Measurements from ENCODE around the gene DCAF11. TPM values are rescaled to one million over a fixed set of nuclear protein-coding genes. Genes with fewer than 3 reads are reported as not detected.

DCAF11 gene
- total RNA-seq, 2 donors from 2014 or later = 54.1 to 69.8 TPM

DNA sequence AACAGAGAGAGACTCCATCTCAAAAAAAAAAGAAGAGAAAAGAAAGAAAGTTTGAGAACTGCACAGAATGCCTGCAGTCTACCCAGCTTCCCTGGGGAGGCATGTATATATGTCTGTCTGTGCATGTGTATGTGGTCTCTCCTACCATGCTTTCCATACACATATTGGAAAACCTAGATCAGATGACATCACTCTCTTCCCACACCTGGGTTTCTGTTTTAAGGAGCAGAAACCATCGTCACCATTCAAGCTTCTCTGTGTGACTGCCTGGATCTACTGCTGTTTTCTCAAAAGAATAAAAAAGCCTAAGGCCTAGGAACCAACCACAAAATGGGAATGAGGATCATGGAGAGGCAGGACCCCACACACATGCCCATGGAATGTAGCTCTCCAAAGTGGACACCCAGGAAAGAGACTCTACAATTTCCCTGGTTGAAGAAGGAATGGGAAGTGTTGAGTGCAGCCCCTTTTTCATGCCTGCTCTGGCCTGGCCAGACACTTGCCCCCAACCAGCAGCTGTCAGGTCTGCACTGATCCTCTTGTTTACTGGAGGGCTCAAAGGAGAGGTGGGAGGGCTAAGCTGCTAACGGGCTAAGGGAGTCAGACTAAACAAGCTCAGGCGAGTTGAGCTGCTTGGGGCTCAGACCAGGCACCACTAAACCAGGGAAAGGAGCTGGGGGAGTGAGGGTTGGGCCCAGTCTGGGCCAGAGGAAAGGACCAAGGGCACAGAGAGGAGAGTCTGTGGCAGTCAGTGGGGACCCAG lies 28.2 kb upstream of the DCAF11 start:
- no peaks in the 10 kb centered on the region for H3K36me3 ChIP-seq
- H3K4me1 ChIP-seq = peaks cover 0 to 5% of the 10 kb centered on the region in 2 donors
- TF ChIP-seq, protein P1, sequence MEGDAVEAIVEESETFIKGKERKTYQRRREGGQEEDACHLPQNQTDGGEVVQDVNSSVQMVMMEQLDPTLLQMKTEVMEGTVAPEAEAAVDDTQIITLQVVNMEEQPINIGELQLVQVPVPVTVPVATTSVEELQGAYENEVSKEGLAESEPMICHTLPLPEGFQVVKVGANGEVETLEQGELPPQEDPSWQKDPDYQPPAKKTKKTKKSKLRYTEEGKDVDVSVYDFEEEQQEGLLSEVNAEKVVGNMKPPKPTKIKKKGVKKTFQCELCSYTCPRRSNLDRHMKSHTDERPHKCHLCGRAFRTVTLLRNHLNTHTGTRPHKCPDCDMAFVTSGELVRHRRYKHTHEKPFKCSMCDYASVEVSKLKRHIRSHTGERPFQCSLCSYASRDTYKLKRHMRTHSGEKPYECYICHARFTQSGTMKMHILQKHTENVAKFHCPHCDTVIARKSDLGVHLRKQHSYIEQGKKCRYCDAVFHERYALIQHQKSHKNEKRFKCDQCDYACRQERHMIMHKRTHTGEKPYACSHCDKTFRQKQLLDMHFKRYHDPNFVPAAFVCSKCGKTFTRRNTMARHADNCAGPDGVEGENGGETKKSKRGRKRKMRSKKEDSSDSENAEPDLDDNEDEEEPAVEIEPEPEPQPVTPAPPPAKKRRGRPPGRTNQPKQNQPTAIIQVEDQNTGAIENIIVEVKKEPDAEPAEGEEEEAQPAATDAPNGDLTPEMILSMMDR (IDR thresholded peaks at IDR 0.05) = no peak
- H3K9me3 ChIP-seq = no peaks in the 10 kb centered on the region
- no peak overlapping the region for H3K27ac ChIP-seq
- DNase-seq (ENCODE audit: low spot score) = no peak
- H3K27me3 ChIP-seq = no peaks in the 10 kb centered on the region
- H3K4me3 ChIP-seq = no peak overlapping the region

DNA sequence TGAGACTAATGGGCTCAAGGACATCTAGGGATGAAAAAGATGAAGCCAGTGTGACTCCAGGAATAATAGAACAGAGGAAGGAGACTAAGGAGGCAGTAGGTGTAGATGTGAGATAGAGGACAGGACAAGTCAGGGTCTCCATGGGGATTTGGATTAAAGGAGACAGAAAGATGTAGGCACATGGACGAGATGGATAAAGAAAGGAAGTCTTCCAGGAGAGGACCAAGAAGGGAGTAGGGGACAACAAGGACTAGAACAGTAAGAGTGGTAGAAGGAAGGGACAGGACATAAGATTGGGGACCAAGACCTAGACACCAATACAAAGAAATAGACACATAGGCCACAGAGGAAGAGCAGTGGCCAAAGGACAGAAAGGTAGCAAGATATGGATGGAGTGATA lies 27.6 kb upstream of the DCAF11 start:
- Histone ChIP-seq H3K4me1 (no peaks in the 10 kb centered on the region), H3K27me3 (no peaks in the 10 kb centered on the region), H3K9me3 (no peaks in the 10 kb centered on the region), H3K4me3 (no peak overlapping the region), H3K27ac (no peak overlapping the region), H3K36me3 (no peaks in the 10 kb centered on the region)
- TF ChIP-seq, protein P1 (IDR thresholded peaks at IDR 0.05) = no peak
- DNase-seq (ENCODE audit: low spot score) = no peak

DNA sequence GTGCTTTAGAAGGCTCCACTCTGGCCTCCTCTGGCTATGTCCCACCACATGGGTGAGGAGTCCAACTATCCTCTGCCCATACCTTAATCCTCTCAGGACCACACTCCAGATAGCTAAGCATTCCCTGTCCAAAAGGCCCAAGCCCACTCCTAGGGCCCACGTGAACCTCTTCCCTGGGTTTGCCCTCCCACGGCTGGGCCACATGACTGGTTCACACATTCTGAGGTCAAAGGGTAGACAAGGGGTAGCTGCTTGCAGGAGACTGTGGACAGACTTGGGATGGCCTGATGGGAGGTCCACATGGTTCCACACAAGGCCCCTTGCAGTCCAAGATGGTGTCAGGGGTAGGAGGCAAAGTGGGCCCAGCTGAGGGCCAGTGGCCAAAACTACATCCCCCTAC lies 26.5 kb upstream of the DCAF11 start:
- H3K36me3 ChIP-seq = no peaks in the 10 kb centered on the region

DNA sequence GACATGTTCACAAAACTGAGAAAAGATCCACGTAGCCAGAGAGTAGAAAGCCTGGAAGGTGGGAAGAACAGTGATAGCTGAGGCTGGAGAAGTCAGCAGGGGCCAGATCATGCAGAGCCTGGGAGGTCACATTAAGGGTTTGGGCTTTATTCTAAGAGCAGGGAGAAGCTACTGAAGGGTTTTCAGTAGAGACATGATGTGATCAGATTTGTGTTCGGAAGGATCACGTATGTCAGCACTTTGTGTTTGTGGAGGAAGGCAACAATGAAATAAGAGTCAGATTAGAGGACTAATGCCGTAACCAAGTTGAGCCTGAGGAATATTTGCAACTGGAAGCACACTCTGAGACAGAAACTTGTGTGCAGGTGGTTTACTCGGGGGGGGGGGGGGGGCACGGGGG lies 24.7 kb upstream of the DCAF11 start:
- Histone ChIP-seq H3K27ac (no peak overlapping the region), H3K9me3 (no peaks in the 10 kb centered on the region), H3K36me3 (no peaks in the 10 kb centered on the region), H3K27me3 (no peaks in the 10 kb centered on the region), H3K4me3 (no peak overlapping the region), H3K4me1 (peaks cover 0 to 13% of the 10 kb centered on the region in 2 donors)
- DNase-seq (ENCODE audit: low spot score) = no peak
- TF ChIP-seq, protein P1 (IDR thresholded peaks at IDR 0.05) = no peak

More for the DNA sequence above, 26.5 kb upstream of the DCAF11 start:
- Histone ChIP-seq H3K27ac (no peak overlapping the region), H3K9me3 (no peaks in the 10 kb centered on the region), H3K4me1 (peaks cover 0 to 1% of the 10 kb centered on the region in 2 donors), H3K4me3 (no peak overlapping the region), H3K27me3 (no peaks in the 10 kb centered on the region)
- DNase-seq (ENCODE audit: low spot score) = no peak
- TF ChIP-seq, protein P1 (IDR thresholded peaks at IDR 0.05) = no peak

DNA sequence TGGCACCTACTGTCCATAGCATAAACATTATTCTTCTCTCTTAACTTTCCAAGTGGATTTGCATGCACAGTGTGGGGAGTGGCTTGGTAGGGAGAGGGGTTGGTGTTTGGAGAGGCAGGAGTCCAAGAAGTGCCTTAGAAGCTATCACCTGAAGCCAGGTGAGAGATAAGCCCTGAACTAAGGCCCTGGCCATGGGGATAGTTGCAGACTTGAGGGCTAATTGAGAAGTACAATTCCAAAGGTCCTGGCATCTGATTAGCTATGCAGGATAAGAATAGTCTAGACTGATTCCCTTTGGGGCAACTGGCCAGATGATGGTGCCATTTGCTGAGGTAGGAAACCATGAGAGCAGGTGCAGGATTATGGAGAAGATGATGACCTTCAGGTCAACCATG lies 22.5 kb upstream of the DCAF11 start:
- DNase-seq (ENCODE audit: low spot score) = no peak
- Histone ChIP-seq H3K9me3 (no peaks in the 10 kb centered on the region), H3K27me3 (no peaks in the 10 kb centered on the region), H3K36me3 (no peaks in the 10 kb centered on the region), H3K4me3 (no peak overlapping the region), H3K27ac (no peak overlapping the region), H3K4me1 (peaks cover 0 to 22% of the 10 kb centered on the region in 2 donors)
- TF ChIP-seq, protein P1 (IDR thresholded peaks at IDR 0.05) = no peak
